PC-9 (cell line): ENCODE data around the gene CAVIN3. TPM values are rescaled to one million over a fixed set of nuclear protein-coding genes. Genes with fewer than 3 reads are reported as not detected.

Experiments used
- BruUV-seq: library from RNA; stranded (reverse); fragments of 400-500 nt; replicated peaks from 2 replicates; lab custom pipeline; 2021; lab: Mats Ljungman, UMichigan
- CTCF ChIA-PET: fragments of 300-600 bp; sonication (Branson Sonifier 250); formaldehyde crosslinking; loops from one replicate; lab custom pipeline; 2022; ENCODE audit warnings: antibody characterized with exemption; lab: Charles Lee
- POLR2A ChIA-PET: fragments of 300-600 bp; sonication (Branson Sonifier 250); formaldehyde crosslinking; loops from one replicate; lab custom pipeline; 2022; ENCODE audit warnings: antibody characterized with exemption; ENCODE audit not compliant: unreplicated experiment; lab: Charles Lee
- DNase-seq, 2 experiments: peaks; one replicate each; pipeline versions ENCODE4 v3.0.0 to v3.0.0-alpha.2; 2015 to 2022; ENCODE audit warnings: mixed read lengths in 1 of 2
- H2AFZ ChIP-seq: fragments of 200-600 bp; sonication (generic); 2 replicates; pipeline ENCODE4 v1.8.1; 2017; ENCODE audit warnings: antibody characterized with exemption
- H3F3A ChIP-seq: fragments of 200-600 bp; sonication (generic); 2 replicates; pipeline ENCODE4 v1.8.1; 2017; ENCODE audit warnings: antibody characterized with exemption, mild to moderate bottlenecking, low read depth; ENCODE audit not compliant: insufficient read depth
- H3K27ac ChIP-seq: fragments of 200-600 bp; sonication (generic); 2 replicates; pipeline ENCODE4 v1.6.1; 2016; ENCODE audit warnings: mixed run types
- H3K27me3 ChIP-seq: fragments of 200-600 bp; sonication (generic); 2 replicates; pipeline ENCODE4 v1.6.1; 2016; ENCODE audit warnings: low read depth, mixed run types; ENCODE audit not compliant: insufficient read depth
- H3K36me3 ChIP-seq: fragments of 200-600 bp; sonication (generic); 2 replicates; pipeline ENCODE4 v1.6.1; 2016; ENCODE audit warnings: low read depth, mixed run types
- H3K4me1 ChIP-seq: fragments of 200-600 bp; sonication (generic); replicated peaks from 2 replicates; pipeline ENCODE4 v1.6.1; 2016; ENCODE audit warnings: mixed run types; ENCODE audit not compliant: insufficient read depth
- H3K4me2 ChIP-seq: fragments of 200-600 bp; sonication (generic); 2 replicates; pipeline ENCODE4 v1.6.1; 2017; ENCODE audit warnings: mixed run types
- H3K4me3 ChIP-seq: fragments of 200-600 bp; sonication (generic); 2 replicates; pipeline ENCODE4 v1.6.1; 2016; ENCODE audit warnings: mixed run types
- H3K79me2 ChIP-seq: fragments of 200-600 bp; sonication (generic); 2 replicates; pipeline ENCODE4 v1.6.1; 2017; ENCODE audit warnings: low read depth, mixed run types
- H3K9me2 ChIP-seq: fragments of 200-600 bp; sonication (generic); 2 replicates; pipeline ENCODE4 v1.8.1; 2017; ENCODE audit warnings: mild to moderate bottlenecking; ENCODE audit not compliant: insufficient read depth
- H3K9me3 ChIP-seq: fragments of 200-600 bp; sonication (generic); 2 replicates; pipeline ENCODE4 v1.8.1; 2016; ENCODE audit warnings: low read depth; ENCODE audit not compliant: insufficient read depth
- H4K20me1 ChIP-seq: fragments of 200-600 bp; sonication (generic); 2 replicates; pipeline ENCODE4 v1.8.1; 2017; ENCODE audit not compliant: insufficient read depth
- CTCF ChIP-seq: fragments of 200-600 bp; sonication (generic); conservative IDR thresholded peaks from 2 replicates; pipeline ENCODE4 v1.6.1; 2017; ENCODE audit warnings: mixed run types, antibody characterized with exemption, mild to moderate bottlenecking, moderate library complexity
- EZH2 ChIP-seq: fragments of 200-600 bp; sonication (generic); IDR thresholded peaks from 2 replicates; pipeline ENCODE4 v1.8.0; 2017; ENCODE audit warnings: antibody characterized with exemption, low read depth
- intact Hi-C: fragments of 100-400 bp; cut with micrococcal nuclease; formaldehyde crosslinking; loops from one replicate; pipeline ENCODE4 v1.10.0; 2022; ENCODE audit not compliant: unreplicated experiment
- total RNA-seq: library from RNA; stranded (reverse); gene quantifications from 2 replicates; pipeline ENCODE4 v1.2.3, GENCODE V29; 2021

The CAVIN3 gene
- total RNA-seq, 1 experiment from 2014 or later = 26.0 TPM

- intact Hi-C loops = no loop called here
- no peaks in the 10 kb centered on the region for H4K20me1 ChIP-seq
Observed at GRCh38 chr11:6327806-6328205, 7.5 kb upstream of the CAVIN3 start.

GRCh38 chr11:6326985-6327384, 6.7 kb upstream of the CAVIN3 start:
- Histone ChIP-seq H3K9me2 (no peaks in the 10 kb centered on the region), H4K20me1 (no peaks in the 10 kb centered on the region), H3K27me3 (no peaks in the 10 kb centered on the region), H3K9me3 (no peaks in the 10 kb centered on the region), H3K79me2 (no peaks in the 10 kb centered on the region), H2AFZ (no peak overlapping the region), H3K4me2 (no peak overlapping the region), H3K27ac (no peak overlapping the region), H3K4me3 (no peak overlapping the region), H3K4me1 (no peaks in the 10 kb centered on the region), H3K36me3 (no peaks in the 10 kb centered on the region), H3F3A (no peaks in the 10 kb centered on the region)
- POLR2A ChIA-PET = no interaction called here
- no peak for TF ChIP-seq CTCF
- TF ChIP-seq EZH2 = no peak
- CTCF ChIA-PET = no interaction called here
- DNase-seq = no peak
- BruUV-seq = no TSS peak
- intact Hi-C loops = no loop called here

More at GRCh38 chr11:6327806-6328205, 7.5 kb upstream of the CAVIN3 start:
- Histone ChIP-seq H3K27me3 (no peaks in the 10 kb centered on the region), H3K4me2 (no peak overlapping the region), H3K4me3 (no peak overlapping the region), H3K27ac (no peak overlapping the region), H3F3A (no peaks in the 10 kb centered on the region), H2AFZ (no peak overlapping the region), H3K36me3 (no peaks in the 10 kb centered on the region), H3K9me3 (no peaks in the 10 kb centered on the region), H3K79me2 (no peaks in the 10 kb centered on the region), H3K9me2 (no peaks in the 10 kb centered on the region), H3K4me1 (no peaks in the 10 kb centered on the region)
- CTCF ChIA-PET = no interaction called here
- no peak for DNase-seq
- no TSS peak for BruUV-seq
- POLR2A ChIA-PET = no interaction called here
- TF ChIP-seq CTCF (no peak), EZH2 (no peak)

GRCh38 chr11:6326303-6326702, 6.0 kb upstream of the CAVIN3 start:
- H3K79me2 ChIP-seq = no peaks in the 10 kb centered on the region
- no peak overlapping the region for H2AFZ ChIP-seq
- H3K9me2 ChIP-seq = no peaks in the 10 kb centered on the region
- H3K4me3 ChIP-seq = no peak overlapping the region
- ChIA-PET CTCF (no interaction called here), POLR2A (no interaction called here)
- intact Hi-C loops = no loop called here
- BruUV-seq = no TSS peak
- no peaks in the 10 kb centered on the region for H3F3A ChIP-seq
- H3K27me3 ChIP-seq = no peaks in the 10 kb centered on the region
- H3K4me1 ChIP-seq = no peaks in the 10 kb centered on the region
- no peak overlapping the region for H3K27ac ChIP-seq
- DNase-seq = no peak
- H3K4me2 ChIP-seq = no peak overlapping the region
- no peaks in the 10 kb centered on the region for H3K36me3 ChIP-seq
- TF ChIP-seq CTCF (no peak), EZH2 (no peak)
- no peaks in the 10 kb centered on the region for H3K9me3 ChIP-seq
- no peaks in the 10 kb centered on the region for H4K20me1 ChIP-seq
